HEK293 (cell line): ENCODE measurements around the gene POMP.
"Not testable (repeated sequence)": the region's sequence is repeated elsewhere in the genome, so short reads cannot be mapped to it uniquely, and the experiment has no call there.

Source experiments
- ZNF214 ChIP-seq: fragments of 450-650 bp; formaldehyde crosslinking; IDR thresholded peaks from 2 replicates; pipeline ENCODE4 v1.5.1; 2017; ENCODE audit warnings: missing biosample characterization, mild to moderate bottlenecking, missing genetic modification characterization, borderline replicate concordance
- ZNF692 ChIP-seq: fragments of 450-650 bp; formaldehyde crosslinking; IDR thresholded peaks from 2 replicates; pipeline ENCODE4 v1.5.1; 2016; ENCODE audit warnings: missing biosample characterization, missing genetic modification characterization
- ZNF768 ChIP-seq: fragments of 450-650 bp; formaldehyde crosslinking; IDR thresholded peaks from 2 replicates; pipeline ENCODE4 v1.5.1; 2018; ENCODE audit warnings: missing biosample characterization, mild to moderate bottlenecking, missing genetic modification characterization

GRCh38 chr13:28693605-28694491 lies 34.9 kb downstream of the POMP start:
- TF ChIP-seq ZNF768, ZNF214 (tag by site-specific recombination): not testable (repeated sequence)
- peak; percentile 89 for TF ChIP-seq ZNF692 (tag by site-specific recombination)
